Measurements from ENCODE around the gene VWA3A. TPM values are rescaled to one million over a fixed set of nuclear protein-coding genes. Genes with fewer than 3 reads are reported as not detected.

Gene VWA3A
- total RNA-seq, 2 experiments from 2014 or later, result not detected

GRCh38 chr16:22189473-22190080 lies 97.2 kb downstream of the VWA3A start:
- ChIA-PET POLR2A (interaction anchor here (0.6 to 1.8 kb wide), 5 partner anchors 9 to 112 kb away, joined by 3 to 6 read pairs (median 5); partner anchors contain the start of gene EEF2K), CTCF (ENCODE audit: unreplicated experiment) (interaction anchor here (1.0 to 1.5 kb wide), 2 partner anchors 15 to 112 kb away, joined by 3 to 4 read pairs; no protein-coding TSS in a partner anchor)
- H3K9me2 ChIP-seq (ENCODE audit: insufficient read depth, low read length), result no peaks in the 10 kb centered on the region
- H3K4me3 ChIP-seq (ENCODE audit: low read depth, low read length, poor library complexity, severe bottlenecking), result peak overlapping the region; percentile 78
- BruUV-seq (replicated peaks), result no TSS peak
- peak overlapping the region; percentile 83 for H3K27ac ChIP-seq (ENCODE audit: low read depth, low read length, poor library complexity, severe bottlenecking)
- TF ChIP-seq EZH2phosphoT487 (IDR thresholded peaks at IDR 0.05; ENCODE audit: borderline replicate concordance, low read depth, low read length) (no peak), CTCF (conservative IDR thresholded peaks at IDR 0.05; ENCODE audit: low read length) (no peak)
- peak; percentile 79 for DNase-seq (ENCODE audit: low spot score)
- H3K9me3 ChIP-seq (ENCODE audit: low read length), result no peaks in the 10 kb centered on the region
- no peaks in the 10 kb centered on the region for H3K79me2 ChIP-seq (ENCODE audit: insufficient read depth, low read depth, low read length)
- no peaks in the 10 kb centered on the region for H4K20me1 ChIP-seq (ENCODE audit: insufficient read depth, low read length)
- peak overlapping the region; percentile 93 for H3K4me2 ChIP-seq (ENCODE audit: low read length)
- H3K36me3 ChIP-seq (ENCODE audit: insufficient read depth, low read length), result no peaks in the 10 kb centered on the region
- H3K4me1 ChIP-seq (ENCODE audit: insufficient read depth, low read length, poor library complexity, severe bottlenecking), result peaks cover 29% of the 10 kb centered on the region
- intact Hi-C loops (cut with micrococcal nuclease; ENCODE audit: unreplicated experiment), result loop anchor here (1.0 to 5.0 kb wide), 4 partner anchors 92 to 237 kb away; partner anchors contain the start of genes CDR2 and UQCRC2
- peak overlapping the region; percentile 66 for H2AFZ ChIP-seq (ENCODE audit: low read length)

- H3K27ac ChIP-seq (ENCODE audit: low read depth, low read length, poor library complexity, severe bottlenecking), result peak overlapping the region; percentile 83
- no peaks in the 10 kb centered on the region for H3K79me2 ChIP-seq (ENCODE audit: insufficient read depth, low read depth, low read length)
- H2AFZ ChIP-seq (ENCODE audit: low read length), result peak overlapping the region; percentile 66; the same call in 1 of the 2 replicates
- ChIA-PET POLR2A (interaction anchor here (0.8 kb wide), 1 partner anchor 19 kb away, joined by 3 read pairs; no protein-coding TSS in a partner anchor), CTCF (ENCODE audit: unreplicated experiment) (no interaction called here)
- intact Hi-C loops (cut with micrococcal nuclease; ENCODE audit: unreplicated experiment), result loop anchor here (1.0 to 5.0 kb wide), 2 partner anchors 106 to 182 kb away; partner anchors contain the start of gene CDR2
- peak overlapping the region; percentile 78 for H3K4me3 ChIP-seq (ENCODE audit: low read depth, low read length, poor library complexity, severe bottlenecking)
- H3K36me3 ChIP-seq (ENCODE audit: insufficient read depth, low read length), result no peaks in the 10 kb centered on the region
- TF ChIP-seq CTCF (conservative IDR thresholded peaks at IDR 0.05; ENCODE audit: low read length) (no peak), EZH2phosphoT487 (IDR thresholded peaks at IDR 0.05; ENCODE audit: borderline replicate concordance, low read depth, low read length) (no peak)
- peaks cover 36% of the 10 kb centered on the region for H3K4me1 ChIP-seq (ENCODE audit: insufficient read depth, low read length, poor library complexity, severe bottlenecking)
- BruUV-seq (replicated peaks), result no TSS peak
- no peaks in the 10 kb centered on the region for H3K9me3 ChIP-seq (ENCODE audit: low read length)
- peak overlapping the region; percentile 93 for H3K4me2 ChIP-seq (ENCODE audit: low read length)
- DNase-seq (ENCODE audit: low spot score), result peak; percentile 98
- no peaks in the 10 kb centered on the region for H3K9me2 ChIP-seq (ENCODE audit: insufficient read depth, low read length)
- no peaks in the 10 kb centered on the region for H4K20me1 ChIP-seq (ENCODE audit: insufficient read depth, low read length)
Observed at GRCh38 chr16:22190081-22190775, 97.9 kb downstream of the VWA3A start.
